ENCODE data around the gene CXCL3. TPM values are rescaled to one million over a fixed set of nuclear protein-coding genes. Genes with fewer than 3 reads are reported as not detected.
"Not testable (repeated sequence)": the region's sequence is repeated elsewhere in the genome, so short reads cannot be mapped to it uniquely, and the experiment has no call there.

The CXCL3 gene
- total RNA-seq (2014; rRNA removed; shearing (Covaris generic)), result 1.5 and 2.1 TPM in 2 replicates
- polyA plus RNA-seq (2015; cell fraction: cytosol; rRNA removed), result 3.0 and 4.4 TPM in 2 replicates
- 7.2 and 7.9 TPM in 2 replicates for polyA plus RNA-seq (2015; cell fraction: nucleus; rRNA removed)

DNA sequence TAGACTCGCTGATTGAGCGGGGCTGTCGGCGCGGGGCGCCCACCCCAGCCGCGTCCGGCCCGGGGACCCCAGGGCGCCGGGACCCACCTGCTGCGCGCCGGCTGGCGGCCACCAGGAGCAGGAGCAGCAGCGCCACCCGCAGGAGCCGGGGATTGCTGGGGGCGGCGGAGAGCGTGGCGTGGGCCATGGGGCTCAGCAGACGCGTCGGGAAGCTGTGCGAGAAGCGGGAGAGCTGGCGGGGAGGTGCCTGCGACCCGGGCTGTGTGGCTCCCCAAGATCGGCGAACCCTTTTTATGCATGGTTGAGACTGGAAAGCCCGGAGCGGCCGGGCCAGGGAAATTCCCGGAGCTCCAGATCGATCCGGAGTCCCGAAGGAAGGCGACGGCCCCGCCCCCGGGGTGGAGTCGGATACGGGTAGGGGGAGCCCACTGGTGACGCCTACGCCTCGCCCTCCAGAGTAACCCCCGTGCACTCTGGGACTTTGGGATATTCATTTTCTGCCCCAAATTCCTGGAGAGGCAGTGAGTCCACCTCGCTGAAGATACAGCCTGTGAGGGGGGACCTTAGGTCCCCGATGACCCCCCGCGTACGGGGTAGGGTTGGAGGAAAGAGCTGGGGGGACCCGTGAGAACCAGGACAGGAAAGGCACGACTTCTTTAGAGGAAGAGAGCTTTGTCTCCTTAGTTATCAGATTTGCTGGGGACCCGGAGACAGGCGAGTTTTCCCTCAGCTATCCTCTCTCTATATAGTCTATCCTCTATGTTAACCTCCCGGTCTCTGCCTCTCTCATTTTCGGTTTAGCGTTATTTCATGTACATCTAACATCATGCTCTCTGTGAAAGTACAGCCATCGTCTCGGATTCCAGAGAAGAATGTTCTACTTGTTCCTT, at the start of gene CXCL3:
CXCL3 (minus strand) TSS at position 265 of the 890 bp plus-strand sequence; CDS start at position 187, 78 bp downstream.
- DNase-seq (ENCODE audit: low read depth, low spot score), result peak; percentile 69
- in situ Hi-C loops (cut with HindIII; ENCODE audit: low pct_unique_long_range_greater_than_20kb, low sequenced_read_pairs), result no loop called here

DNA sequence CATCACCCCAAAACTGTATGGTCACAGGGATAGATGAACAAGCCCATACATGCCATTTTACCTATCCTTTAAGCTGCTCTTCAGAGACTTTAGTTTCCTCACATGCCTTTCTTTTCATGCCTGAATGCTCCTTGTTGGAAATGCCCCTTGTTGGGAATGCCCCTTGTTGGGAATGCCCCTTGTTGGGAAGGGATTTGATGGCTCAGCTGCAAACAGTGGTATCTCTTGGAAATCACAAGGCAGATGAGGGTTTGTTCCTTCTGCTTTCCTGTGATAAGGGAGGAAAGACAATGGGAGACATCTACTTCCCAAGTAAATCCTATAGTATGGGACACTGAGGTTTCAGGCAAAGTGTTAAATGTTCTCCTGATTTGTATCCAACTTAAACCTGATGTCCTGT, 49.0 kb upstream of the CXCL3 start:
- in situ Hi-C loops (cut with HindIII; ENCODE audit: low pct_unique_long_range_greater_than_20kb, low sequenced_read_pairs), result no loop called here
- DNase-seq (ENCODE audit: low read depth, low spot score), result no peak

DNA sequence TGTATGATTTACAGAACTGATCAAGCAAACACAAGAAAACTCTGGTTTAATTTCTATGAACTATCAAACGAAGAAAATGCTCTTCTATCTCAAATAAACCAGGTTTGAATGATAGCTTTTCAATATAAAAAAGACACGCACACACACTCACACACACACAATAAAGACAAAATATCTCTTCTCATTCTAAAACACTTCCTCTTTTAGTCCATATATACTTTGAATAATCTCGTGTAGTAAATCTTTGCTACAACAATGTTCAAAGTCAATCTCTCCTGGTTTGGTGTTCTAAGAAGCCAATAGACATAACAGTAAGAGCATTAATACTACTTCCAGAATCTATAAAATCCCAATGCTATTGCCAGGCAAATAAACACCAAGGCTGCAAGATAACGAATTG, 47.2 kb upstream of the CXCL3 start:
- no peak for DNase-seq (ENCODE audit: low read depth, low spot score)
- in situ Hi-C loops (cut with HindIII; ENCODE audit: low pct_unique_long_range_greater_than_20kb, low sequenced_read_pairs), result no loop called here

- in situ Hi-C loops (cut with HindIII; ENCODE audit: low pct_unique_long_range_greater_than_20kb, low sequenced_read_pairs), result no loop called here
These were observed 46.5 kb upstream of the CXCL3 start for GRCh38 chr4:74084984-74085383.

GRCh38 chr4:74083546-74083945, 45.1 kb upstream of the CXCL3 start:
- in situ Hi-C loops (cut with HindIII; ENCODE audit: low pct_unique_long_range_greater_than_20kb, low sequenced_read_pairs), result no loop called here
- no peak for DNase-seq (ENCODE audit: low read depth, low spot score)

More at GRCh38 chr4:74084984-74085383, 46.5 kb upstream of the CXCL3 start:
- DNase-seq (ENCODE audit: low read depth, low spot score), result no peak

GRCh38 chr4:74081035-74081434, 42.5 kb upstream of the CXCL3 start:
- in situ Hi-C loops (cut with HindIII; ENCODE audit: low pct_unique_long_range_greater_than_20kb, low sequenced_read_pairs), result no loop called here
- no peak for DNase-seq (ENCODE audit: low read depth, low spot score)

DNA sequence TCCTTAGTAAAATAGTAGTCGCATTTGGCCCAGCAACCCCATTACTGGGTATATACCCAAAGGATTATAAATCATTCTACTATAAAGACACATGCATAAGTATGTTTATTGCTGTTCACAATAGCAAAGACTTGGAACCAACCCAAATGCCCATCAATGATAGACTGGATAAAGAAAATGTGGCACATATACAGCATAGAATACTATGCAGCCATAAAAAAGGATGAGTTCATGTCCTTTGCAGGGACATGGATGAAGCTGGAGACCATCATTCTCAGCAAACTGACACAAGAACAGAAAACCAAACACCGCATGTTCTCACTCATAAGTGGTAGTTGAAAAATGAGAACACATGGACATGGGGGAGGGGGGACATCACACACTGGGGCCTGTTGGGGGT, 41.9 kb upstream of the CXCL3 start:
- in situ Hi-C loops (cut with HindIII; ENCODE audit: low pct_unique_long_range_greater_than_20kb, low sequenced_read_pairs); DNase-seq (ENCODE audit: low read depth, low spot score): not testable (repeated sequence)

- in situ Hi-C loops (cut with HindIII; ENCODE audit: low pct_unique_long_range_greater_than_20kb, low sequenced_read_pairs), result not testable (repeated sequence)
These were observed 40.5 kb upstream of the CXCL3 start for GRCh38 chr4:74079024-74079423.

DNA sequence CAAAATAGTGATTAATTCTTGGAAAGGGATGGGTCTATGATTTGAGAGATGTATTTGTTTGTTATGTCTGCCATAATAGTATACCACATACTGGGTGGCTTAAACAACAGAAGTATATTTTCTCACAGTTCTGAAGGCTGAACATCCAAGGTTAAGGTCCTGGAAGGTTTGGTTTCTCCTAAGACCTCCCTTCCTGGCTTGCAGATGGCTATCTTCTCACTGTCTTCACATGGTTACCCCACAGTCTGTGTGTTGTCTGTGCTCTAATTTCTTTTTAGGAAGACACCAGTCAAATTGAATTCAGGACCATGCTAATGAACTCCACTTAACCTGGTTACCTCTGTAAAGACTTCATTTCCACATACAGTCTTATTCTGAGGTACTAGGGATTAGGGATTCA, 34.9 kb upstream of the CXCL3 start:
- in situ Hi-C loops (cut with HindIII; ENCODE audit: low pct_unique_long_range_greater_than_20kb, low sequenced_read_pairs), result no loop called here

More at GRCh38 chr4:74079024-74079423, 40.5 kb upstream of the CXCL3 start:
- DNase-seq (ENCODE audit: low read depth, low spot score), result not testable (repeated sequence)

GRCh38 chr4:74072739-74073138, 34.2 kb upstream of the CXCL3 start:
- no peak for DNase-seq (ENCODE audit: low read depth, low spot score)
- in situ Hi-C loops (cut with HindIII; ENCODE audit: low pct_unique_long_range_greater_than_20kb, low sequenced_read_pairs), result no loop called here

More for the DNA sequence above, 34.9 kb upstream of the CXCL3 start:
- DNase-seq (ENCODE audit: low read depth, low spot score), result no peak

DNA sequence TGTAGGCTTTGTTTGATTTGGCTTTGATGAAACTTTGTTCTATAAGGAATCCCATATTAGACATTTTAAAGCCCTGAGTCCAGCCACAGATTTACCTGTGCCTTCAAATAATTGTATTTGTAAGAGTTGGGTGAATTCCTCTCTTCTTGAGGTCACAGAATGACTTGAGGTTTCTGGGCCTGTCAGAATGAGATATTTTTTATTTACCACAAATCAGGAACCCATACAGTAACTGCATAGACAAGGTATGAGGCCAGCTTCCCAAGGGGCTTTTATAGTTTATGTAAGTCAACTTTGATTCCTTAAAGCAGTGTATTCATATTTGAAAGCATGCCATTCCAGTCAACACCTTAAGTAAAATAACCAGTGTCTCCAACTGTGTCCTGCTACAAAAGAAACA, 29.1 kb upstream of the CXCL3 start:
- in situ Hi-C loops (cut with HindIII; ENCODE audit: low pct_unique_long_range_greater_than_20kb, low sequenced_read_pairs), result no loop called here
- DNase-seq (ENCODE audit: low read depth, low spot score), result no peak

GRCh38 chr4:74066232-74066631, 27.7 kb upstream of the CXCL3 start:
- no peak for DNase-seq (ENCODE audit: low read depth, low spot score)
- in situ Hi-C loops (cut with HindIII; ENCODE audit: low pct_unique_long_range_greater_than_20kb, low sequenced_read_pairs), result no loop called here

DNA sequence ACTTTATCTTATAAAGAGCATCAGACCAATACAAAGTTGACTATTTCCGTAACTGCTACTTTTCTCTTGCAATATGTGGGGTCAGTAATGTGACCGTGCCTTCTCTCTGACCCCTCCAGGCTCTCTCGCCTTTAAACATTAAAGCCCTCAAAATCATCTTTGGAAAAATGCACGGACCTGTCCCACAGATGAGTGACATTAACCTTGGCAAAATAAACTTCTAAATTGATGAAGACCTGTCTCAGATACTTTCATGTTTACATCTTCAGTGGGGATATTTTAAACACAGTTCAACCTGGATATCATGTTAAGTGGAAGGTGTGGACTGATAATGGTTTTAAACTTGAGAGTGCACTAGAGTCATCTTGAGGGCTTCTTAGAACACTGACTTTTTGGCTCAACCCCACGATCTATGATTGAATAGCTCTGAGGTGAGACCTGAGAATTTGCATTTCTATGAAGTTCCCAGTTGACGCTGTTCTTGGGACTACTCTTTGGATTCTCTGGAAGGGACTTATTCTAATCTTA, 26.7 kb upstream of the CXCL3 start:
- in situ Hi-C loops (cut with HindIII; ENCODE audit: low pct_unique_long_range_greater_than_20kb, low sequenced_read_pairs), result no loop called here

DNA sequence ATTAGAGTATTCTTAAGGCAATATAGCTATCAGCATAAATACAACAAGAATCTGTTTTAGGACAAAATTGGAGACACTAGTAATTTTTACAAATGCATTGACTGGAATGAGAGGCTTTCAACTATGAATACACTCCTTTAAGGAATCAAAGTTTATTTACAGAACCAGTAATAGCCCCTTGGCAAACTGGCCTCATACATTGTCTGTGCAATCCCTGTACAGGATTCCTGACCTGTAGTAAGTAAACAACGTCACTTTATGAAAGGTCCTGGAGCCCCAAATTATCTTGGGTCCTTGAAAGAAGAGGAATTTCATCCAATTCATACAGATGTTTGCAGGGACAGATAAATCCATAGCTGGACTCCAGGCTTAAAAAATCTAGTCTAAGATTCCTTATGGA, 25.4 kb upstream of the CXCL3 start:
- in situ Hi-C loops (cut with HindIII; ENCODE audit: low pct_unique_long_range_greater_than_20kb, low sequenced_read_pairs), result no loop called here
- DNase-seq (ENCODE audit: low read depth, low spot score), result no peak

More for the DNA sequence above, 26.7 kb upstream of the CXCL3 start:
- no peak for DNase-seq (ENCODE audit: low read depth, low spot score)

DNA sequence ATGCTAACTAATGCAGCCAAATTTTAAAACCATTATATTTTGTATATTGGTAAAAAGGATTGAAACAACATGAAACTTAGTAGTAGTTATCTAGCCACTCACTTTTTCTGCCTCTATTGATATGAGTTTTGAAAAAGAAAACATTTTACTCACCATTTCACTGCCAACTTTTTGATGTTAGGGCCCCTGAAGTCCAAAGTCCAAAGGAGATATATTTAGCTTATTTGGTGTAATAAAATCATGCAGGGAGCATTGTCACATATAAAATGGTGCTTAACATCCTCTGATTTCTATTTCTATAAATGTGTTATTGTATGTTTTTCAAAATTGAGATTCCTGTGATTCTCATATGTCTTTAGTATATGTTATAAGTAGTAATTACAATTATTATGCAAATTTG, 24.5 kb upstream of the CXCL3 start:
- in situ Hi-C loops (cut with HindIII; ENCODE audit: low pct_unique_long_range_greater_than_20kb, low sequenced_read_pairs), result no loop called here
- DNase-seq (ENCODE audit: low read depth, low spot score), result no peak

DNA sequence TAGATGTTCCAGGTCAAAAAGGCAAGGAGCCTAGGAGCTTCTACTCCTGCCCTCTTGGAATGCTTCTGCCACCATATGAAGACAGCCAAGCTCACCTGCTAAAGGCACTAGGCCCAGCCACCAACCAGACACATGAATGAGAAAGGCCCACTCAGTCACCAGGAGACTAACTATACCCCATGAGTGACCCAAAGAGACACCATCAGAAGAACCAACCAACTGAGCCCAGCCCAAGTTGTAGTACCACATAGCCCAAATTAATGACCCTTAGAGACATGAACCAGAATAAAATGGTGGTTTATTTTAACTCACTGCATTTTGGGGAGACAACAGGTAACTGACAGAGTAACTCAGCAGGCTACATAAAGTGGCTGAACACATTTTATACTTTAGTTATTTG, 22.9 kb upstream of the CXCL3 start:
- in situ Hi-C loops (cut with HindIII; ENCODE audit: low pct_unique_long_range_greater_than_20kb, low sequenced_read_pairs), result no loop called here
- DNase-seq (ENCODE audit: low read depth, low spot score), result no peak

- in situ Hi-C loops (cut with HindIII; ENCODE audit: low pct_unique_long_range_greater_than_20kb, low sequenced_read_pairs), result no loop called here
- no peak for DNase-seq (ENCODE audit: low read depth, low spot score)
These were observed 20.8 kb upstream of the CXCL3 start for GRCh38 chr4:74059161-74059829.

DNA sequence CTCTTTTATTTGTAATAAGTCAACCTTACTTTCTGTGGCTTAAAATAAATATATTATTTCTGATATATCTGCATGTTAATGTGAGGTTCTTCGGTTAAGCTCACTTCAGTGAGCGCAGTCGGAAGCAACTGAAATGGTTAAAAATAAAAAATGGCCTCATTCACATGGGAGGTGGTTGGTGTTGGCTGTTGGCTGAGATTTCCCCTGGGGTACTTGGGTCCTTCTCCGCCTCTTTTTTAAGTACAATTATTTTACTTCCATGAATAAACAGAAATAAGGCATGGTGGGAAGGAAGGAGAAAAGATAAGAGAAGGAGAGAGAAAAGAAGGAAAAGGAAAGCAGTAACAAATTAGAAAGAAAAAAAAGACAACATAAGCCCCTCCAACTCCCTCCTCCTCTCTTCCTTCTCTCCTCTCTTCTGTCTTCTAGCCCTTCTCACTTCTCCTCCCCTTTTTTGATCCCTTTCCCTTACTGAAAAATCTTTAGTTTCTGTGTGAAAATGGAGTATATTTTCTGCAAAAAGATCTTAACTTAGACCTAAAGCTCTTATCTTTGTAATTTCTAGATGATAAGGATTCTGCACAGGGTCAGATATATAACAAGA, 19.7 kb upstream of the CXCL3 start:
- DNase-seq (ENCODE audit: low read depth, low spot score), result no peak
- in situ Hi-C loops (cut with HindIII; ENCODE audit: low pct_unique_long_range_greater_than_20kb, low sequenced_read_pairs), result no loop called here
